PFSK-1 (cell line): Measurements from ENCODE around the gene VEPH1.

Experiments used
- POLR2AphosphoS5 ChIP-seq: IDR thresholded peaks from 2 replicates; pipeline ENCODE4 v1.6.1; 2012; ENCODE audit warnings: low read depth, mild to moderate bottlenecking, control low read depth, low read length, moderate library complexity
- REST ChIP-seq, 2 experiments: IDR thresholded peaks; 2 replicates each; pipeline versions ENCODE4 v1.6.1 to v1.8.0; 2011 to 2012; ENCODE audit warnings: low read depth in 2 of 2, low read length in 2 of 2, control low read depth in 1 of 2, inconsistent platforms in 1 of 2, mild to moderate bottlenecking in 1 of 2, moderate library complexity in 1 of 2; ENCODE audit not compliant: insufficient read depth in 1 of 2
- SIN3A ChIP-seq: IDR thresholded peaks from 2 replicates; pipeline ENCODE4 v1.6.1; 2012; ENCODE audit warnings: mild to moderate bottlenecking, low read length, moderate library complexity, borderline replicate concordance; ENCODE audit not compliant: insufficient read depth
- TAF1 ChIP-seq: IDR thresholded peaks from 2 replicates; pipeline ENCODE4 v1.6.1; 2012; ENCODE audit warnings: low read length, control low read depth, borderline replicate concordance; ENCODE audit not compliant: insufficient read depth

GRCh38 chr3:157442729-157443128 is 60.5 kb downstream of the VEPH1 start:
- TF ChIP-seq SIN3A, result no peak
- TF ChIP-seq TAF1, result no peak
- no peak for TF ChIP-seq POLR2AphosphoS5
- TF ChIP-seq REST (IDR thresholded peaks at IDR 0.05; ENCODE audit: insufficient read depth in 1 of 2, low read depth in 2 of 2, low read length in 2 of 2), result no peak
